Transverse colon (tissue), 4 donors: Measurements from ENCODE around the gene NPTN. TPM values are rescaled to one million over a fixed set of nuclear protein-coding genes. Genes with fewer than 3 reads are reported as not detected.
"Not testable (repeated sequence)": the region's sequence is repeated elsewhere in the genome, so short reads cannot be mapped to it uniquely, and the experiment has no call there.

ENCODE experiments used
- DNase-seq: peaks from one replicate; pipeline ENCODE4 v3.0.0-alpha.2; 2019
- H3K27ac ChIP-seq, 4 donors: fragments of 200-600 bp; sonication (generic); 2 replicates each; pipeline ENCODE4 v1.5.1; 2016 to 2018; ENCODE audit warnings: inconsistent platforms in 4 of 4
- H3K27me3 ChIP-seq: fragments of 200-600 bp; sonication (generic); 2 replicates; pipeline ENCODE4 v1.5.1; 2017; ENCODE audit warnings: inconsistent platforms
- H3K36me3 ChIP-seq, 4 donors: fragments of 200-600 bp; sonication (generic); 2 replicates each; pipeline ENCODE4 v1.5.1; 2017 to 2019; ENCODE audit warnings: inconsistent platforms in 4 of 4
- H3K4me1 ChIP-seq, 4 donors: fragments of 200-600 bp; sonication (generic); 2 replicates each; pipeline ENCODE4 v1.5.1; 2017 to 2020; ENCODE audit warnings: inconsistent platforms in 4 of 4
- H3K4me3 ChIP-seq, 4 donors: fragments of 200-600 bp; sonication (generic); 1 replicate in 1 of 4; 2 replicates in 3 of 4; pipeline versions ENCODE4 v1.5.1 to v1.6.1; 2017 to 2019; ENCODE audit warnings: inconsistent platforms in 4 of 4
- H3K9me3 ChIP-seq, 2 donors: fragments of 200-600 bp; sonication (generic); 2 replicates each; pipeline ENCODE4 v1.5.1; 2017 to 2019; ENCODE audit warnings: inconsistent platforms in 2 of 2
- EP300 ChIP-seq: sonication (generic); formaldehyde crosslinking; IDR thresholded peaks from one replicate; pipeline ENCODE4 v1.6.1; 2017; ENCODE audit warnings: antibody characterized with exemption, low read depth
- POLR2A ChIP-seq: fragments of 450-650 bp; IDR thresholded peaks from one replicate; pipeline ENCODE4 v1.6.1; 2016; ENCODE audit warnings: antibody characterized with exemption, mild to moderate bottlenecking, moderate library complexity
- POLR2AphosphoS5 ChIP-seq, 3 donors: sonication (generic); formaldehyde crosslinking; IDR thresholded peaks; one replicate each; pipeline ENCODE4 v1.6.1; 2016; ENCODE audit warnings: antibody characterized with exemption in 3 of 3
- WGBS, 2 donors: methylation state at CpG; one replicate each; pipeline ENCODE4 v1.1.5; 2018; ENCODE audit warnings: low coverage in 1 of 2; 5-methylcytosine and 5-hydroxymethylcytosine counted together
- in situ Hi-C, 4 donors: fragments of 200-750 bp; cut with MboI; loops; one replicate each; pipeline versions ENCODE4 v1.15.0 to v1.15.1; 2017; ENCODE audit warnings: low sequenced_read_pairs in 3 of 4, low pct_ligation_motif_present in 1 of 4, low pct_unique_long_range_greater_than_20kb in 1 of 4
- intact Hi-C: fragments of 100-400 bp; cut with DNase I; formaldehyde crosslinking; loops from one replicate; pipeline ENCODE4 v1.15.1; 2023; ENCODE audit warnings: low total_unique reads
- total RNA-seq, 4 donors: library from RNA; depleted of rRNA; stranded (reverse); fragments of >200 nt; gene quantifications; one replicate each; pipeline ENCODE4 v1.1.0, GENCODE V29; 2016
- TF ChIP-seq, protein P1 (sequence below), 5 experiments: fragments of 200-600 bp in 3 of 5; fragments of 450-650 bp in 2 of 5; sonication (generic) in 3 of 5; IDR thresholded peaks; 1 replicate in 2 of 5; 2 replicates in 3 of 5; pipeline ENCODE4 v1.5.1; 2016 to 2017; ENCODE audit warnings: antibody characterized with exemption in 5 of 5, inconsistent platforms in 3 of 5, mild to moderate bottlenecking in 2 of 5, moderate library complexity in 1 of 5

Gene NPTN
- total RNA-seq, 4 donors from 2014 or later = 77.8 to 187 (median 135) TPM

DNA sequence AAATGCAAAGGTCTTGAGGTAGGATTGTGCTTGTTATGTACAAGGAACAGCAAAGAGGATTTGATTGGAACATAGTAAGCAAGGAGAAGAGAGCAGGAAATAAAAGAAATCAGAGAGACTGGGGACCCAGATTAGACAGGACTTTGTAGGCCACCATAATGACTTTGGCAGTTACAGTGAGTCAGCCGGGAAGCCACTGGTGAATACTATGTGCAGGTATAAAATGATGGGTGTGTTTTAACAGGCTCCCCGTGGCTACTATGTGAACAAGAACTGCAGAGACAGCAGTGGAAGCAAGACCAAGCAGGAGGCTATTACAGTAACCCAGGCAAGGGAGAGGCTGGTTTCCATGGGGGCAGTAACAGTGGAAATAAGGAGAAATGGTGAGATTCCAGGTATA is 55.2 kb downstream of the NPTN start:
- DNase-seq = peak; percentile 46
- H3K4me1 ChIP-seq = peaks cover 13 to 39% (median 20%) of the 10 kb centered on the region in 4 donors
- TF ChIP-seq, protein P1, sequence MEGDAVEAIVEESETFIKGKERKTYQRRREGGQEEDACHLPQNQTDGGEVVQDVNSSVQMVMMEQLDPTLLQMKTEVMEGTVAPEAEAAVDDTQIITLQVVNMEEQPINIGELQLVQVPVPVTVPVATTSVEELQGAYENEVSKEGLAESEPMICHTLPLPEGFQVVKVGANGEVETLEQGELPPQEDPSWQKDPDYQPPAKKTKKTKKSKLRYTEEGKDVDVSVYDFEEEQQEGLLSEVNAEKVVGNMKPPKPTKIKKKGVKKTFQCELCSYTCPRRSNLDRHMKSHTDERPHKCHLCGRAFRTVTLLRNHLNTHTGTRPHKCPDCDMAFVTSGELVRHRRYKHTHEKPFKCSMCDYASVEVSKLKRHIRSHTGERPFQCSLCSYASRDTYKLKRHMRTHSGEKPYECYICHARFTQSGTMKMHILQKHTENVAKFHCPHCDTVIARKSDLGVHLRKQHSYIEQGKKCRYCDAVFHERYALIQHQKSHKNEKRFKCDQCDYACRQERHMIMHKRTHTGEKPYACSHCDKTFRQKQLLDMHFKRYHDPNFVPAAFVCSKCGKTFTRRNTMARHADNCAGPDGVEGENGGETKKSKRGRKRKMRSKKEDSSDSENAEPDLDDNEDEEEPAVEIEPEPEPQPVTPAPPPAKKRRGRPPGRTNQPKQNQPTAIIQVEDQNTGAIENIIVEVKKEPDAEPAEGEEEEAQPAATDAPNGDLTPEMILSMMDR (IDR thresholded peaks at IDR 0.05) = no peak
- TF ChIP-seq EP300 (no peak), POLR2A (no peak), POLR2AphosphoS5 (IDR thresholded peaks at IDR 0.05) (no peak)
- H3K4me3 ChIP-seq = no peak overlapping the region
- H3K27me3 ChIP-seq = no peaks in the 10 kb centered on the region
- H3K27ac ChIP-seq = peak overlapping the region; percentile 47 to 76 (median 66)
- WGBS, 2 donors = 41 to 59% methylated on average over 2 of the region's 2 CpGs
- peaks cover 0 to 9% (median 0%) of the 10 kb centered on the region in 4 donors for H3K36me3 ChIP-seq
- in situ Hi-C loops = no loop called here
- intact Hi-C loops = no loop called here
- H3K9me3 ChIP-seq = no peaks in the 10 kb centered on the region

DNA sequence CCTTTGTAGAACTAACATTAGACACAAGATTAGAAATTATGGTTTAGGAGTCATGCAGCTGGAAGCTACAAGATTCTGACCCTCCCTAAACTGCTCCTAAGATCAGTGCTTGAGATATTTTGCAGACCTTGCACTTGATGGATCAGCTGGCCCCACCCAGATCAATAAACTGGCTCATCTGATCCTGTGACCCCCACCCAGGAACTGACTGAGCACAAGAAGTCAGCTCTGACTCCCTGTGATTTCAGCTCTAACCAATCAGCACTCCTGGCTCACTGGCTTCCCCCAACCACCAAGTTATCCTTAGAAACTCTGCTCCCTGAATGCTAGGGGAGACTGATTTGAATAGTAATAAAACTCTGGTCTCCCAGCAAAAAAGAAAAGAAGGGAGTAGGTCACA is 55.6 kb downstream of the NPTN start:
- Histone ChIP-seq H3K4me1 (peaks cover 13 to 43% (median 24%) of the 10 kb centered on the region in 4 donors), H3K27ac (peak overlapping the region; percentile 47 to 76 (median 66))
- DNase-seq, H3K4me3 ChIP-seq, H3K36me3 ChIP-seq, intact Hi-C loops, in situ Hi-C loops, H3K27me3 ChIP-seq, H3K9me3 ChIP-seq: not testable (repeated sequence)

DNA sequence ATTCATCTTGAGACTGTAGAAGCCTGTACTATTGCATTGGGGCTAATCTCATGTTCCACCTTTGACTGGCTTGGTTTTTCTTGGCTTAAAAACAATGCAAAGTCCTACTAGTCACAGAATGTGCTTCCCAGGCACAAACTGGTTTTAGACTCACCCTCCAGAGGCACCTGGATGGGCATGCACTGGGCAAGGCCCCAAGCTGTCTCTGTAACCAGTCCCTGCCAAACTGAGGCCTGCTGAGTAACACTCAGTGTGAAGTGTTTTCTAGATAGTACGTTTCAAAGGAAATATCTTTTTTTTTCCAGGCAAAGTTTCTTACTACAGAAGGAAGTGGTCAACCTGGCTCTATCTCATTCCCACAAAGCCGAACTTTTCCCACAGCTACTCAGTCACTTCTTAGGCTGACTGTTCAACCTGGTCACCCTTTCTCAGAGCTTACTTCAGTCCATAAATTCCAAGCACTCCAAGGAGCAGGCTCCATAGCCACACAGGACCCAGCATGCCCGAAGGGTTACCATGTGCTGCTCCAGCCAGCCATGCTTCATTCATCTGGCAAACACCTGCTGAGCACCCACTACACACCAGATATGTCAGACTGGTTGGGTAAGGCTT is 57.4 kb downstream of the NPTN start:
- WGBS, 2 donors = 70 to 81% methylated on average over 2 to 3 of the region's 3 CpGs
- Histone ChIP-seq H3K4me3 (no peak overlapping the region), H3K9me3 (no peaks in the 10 kb centered on the region), H3K27ac (no peak overlapping the region), H3K4me1 (peaks cover 13 to 49% (median 26%) of the 10 kb centered on the region in 4 donors), H3K27me3 (no peaks in the 10 kb centered on the region), H3K36me3 (peaks cover 0 to 11% (median 2%) of the 10 kb centered on the region in 4 donors)
- DNase-seq = no peak
- intact Hi-C loops (no loop called here), in situ Hi-C loops (no loop called here)
- TF ChIP-seq POLR2AphosphoS5 (IDR thresholded peaks at IDR 0.05) (no peak), POLR2A (no peak)
- TF ChIP-seq, protein P1 (IDR thresholded peaks at IDR 0.05) = no peak

DNA sequence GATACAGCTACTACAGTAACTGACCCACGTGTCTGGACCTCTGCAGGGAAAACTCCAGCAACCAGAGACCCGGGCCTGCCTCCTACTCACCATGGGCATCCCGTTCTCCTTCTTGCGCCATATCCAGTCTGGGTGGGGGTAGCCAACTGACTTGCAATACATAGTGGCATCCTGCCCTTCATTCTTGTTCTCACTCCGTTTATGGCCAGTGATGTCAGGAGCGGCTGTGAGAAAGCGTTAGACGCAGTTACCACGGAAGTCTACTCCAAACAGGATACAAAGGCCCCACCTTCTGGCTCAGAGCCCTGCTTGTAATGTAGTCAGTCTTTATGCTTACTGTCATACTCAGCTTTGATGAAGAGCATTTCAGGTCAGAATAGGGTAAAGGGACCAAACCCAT is 59.6 kb downstream of the NPTN start:
- in situ Hi-C loops = loop anchor here in 1 of 4 donors (25.0 kb wide), 1 partner anchor 139 kb away; no protein-coding TSS in a partner anchor
- Histone ChIP-seq H3K9me3 (no peaks in the 10 kb centered on the region), H3K27me3 (no peaks in the 10 kb centered on the region), H3K36me3 (peaks cover 0 to 22% (median 9%) of the 10 kb centered on the region in 4 donors), H3K27ac (peak overlapping the region; percentile 74 to 78 (median 76)), H3K4me1 (peaks cover 13 to 46% (median 23%) of the 10 kb centered on the region in 4 donors), H3K4me3 (no peak overlapping the region)
- intact Hi-C loops = loop anchor here (5.0 kb wide), 1 partner anchor 64 kb away; no protein-coding TSS in a partner anchor
- no peak for TF ChIP-seq EP300
- no peak for TF ChIP-seq POLR2A
- TF ChIP-seq, protein P1 (IDR thresholded peaks at IDR 0.05) = no peak
- TF ChIP-seq POLR2AphosphoS5 (IDR thresholded peaks at IDR 0.05) = peak in 2 of 3 donors; percentile 36 to 57
- DNase-seq = peak; percentile 89
- 31% methylated on average over 9 of the region's 9 CpGs; no CpG with 5 or more reads in 1 of the 2 donors for WGBS, 2 donors
